CD4-positive, alpha-beta T cell treated with Interleukin-21 for 1 hour (primary cell): Measurements from ENCODE around the gene GSTA4.
"Not testable (repeated sequence)": the region's sequence is repeated elsewhere in the genome, so short reads cannot be mapped to it uniquely, and the experiment has no call there.

Source experiments
- DNase-seq: peaks from one replicate; pipeline ENCODE4 v3.0.0-alpha.2; 2020

GSTA4 gene

DNA sequence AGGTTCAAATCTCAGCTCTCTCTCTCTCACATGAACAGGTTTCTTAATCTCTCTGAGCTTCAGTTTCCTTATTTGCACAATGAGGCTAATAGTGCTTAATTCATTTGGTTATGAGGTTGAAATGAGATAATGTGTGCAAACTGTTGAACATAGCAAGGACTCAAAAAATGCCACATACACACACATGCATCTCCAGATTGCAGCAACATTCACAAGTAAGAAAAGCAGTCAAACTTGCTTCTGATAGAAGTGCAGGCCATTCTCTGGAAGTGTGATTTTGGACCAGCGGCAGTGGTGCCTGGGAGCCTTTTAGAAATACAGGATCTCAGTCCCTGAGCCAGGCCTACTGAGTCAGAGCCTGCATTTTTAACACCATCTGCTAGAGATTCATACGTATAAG is 25.7 kb downstream of the GSTA4 start:
- DNase-seq, result no peak

DNA sequence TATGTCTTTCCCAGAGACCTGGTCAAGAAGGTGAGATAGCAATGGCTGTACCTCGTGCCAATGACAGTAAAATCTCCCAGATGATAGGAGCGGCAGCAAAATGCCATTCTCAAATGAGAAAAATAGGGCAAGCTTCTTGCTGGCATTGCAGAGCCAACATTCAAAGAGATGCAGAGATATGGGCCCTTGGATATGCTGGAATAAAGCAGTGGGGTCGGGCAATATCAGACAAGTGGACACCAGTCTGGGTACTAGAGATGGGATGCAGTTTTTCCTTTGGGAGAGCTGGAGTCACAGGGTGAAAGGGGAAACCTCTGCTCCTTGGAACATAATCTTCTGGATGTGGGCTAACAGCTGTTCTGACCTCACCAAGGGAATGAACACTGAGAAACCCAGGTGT is 29.0 kb downstream of the GSTA4 start:
- DNase-seq, result no peak

DNA sequence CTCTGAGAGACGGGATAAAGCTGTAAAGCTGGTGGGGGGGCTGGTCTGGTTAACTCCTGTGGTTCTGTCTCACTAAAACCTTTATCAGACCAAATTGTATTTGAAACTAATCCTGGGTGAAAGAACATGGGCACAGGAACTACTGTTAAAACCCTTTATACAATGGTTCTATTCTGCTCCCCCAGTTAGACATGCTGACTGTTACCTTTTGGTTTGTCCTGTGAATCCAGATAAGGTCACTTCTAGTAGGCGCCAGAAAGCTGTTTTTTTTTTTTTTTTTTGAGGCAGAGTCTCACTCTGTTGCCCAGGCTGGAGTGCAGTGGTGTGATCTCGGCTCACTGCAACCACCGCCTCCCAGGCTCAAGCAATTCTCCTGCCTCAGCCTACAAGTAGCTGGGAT is 29.7 kb downstream of the GSTA4 start:
- no peak for DNase-seq

DNA sequence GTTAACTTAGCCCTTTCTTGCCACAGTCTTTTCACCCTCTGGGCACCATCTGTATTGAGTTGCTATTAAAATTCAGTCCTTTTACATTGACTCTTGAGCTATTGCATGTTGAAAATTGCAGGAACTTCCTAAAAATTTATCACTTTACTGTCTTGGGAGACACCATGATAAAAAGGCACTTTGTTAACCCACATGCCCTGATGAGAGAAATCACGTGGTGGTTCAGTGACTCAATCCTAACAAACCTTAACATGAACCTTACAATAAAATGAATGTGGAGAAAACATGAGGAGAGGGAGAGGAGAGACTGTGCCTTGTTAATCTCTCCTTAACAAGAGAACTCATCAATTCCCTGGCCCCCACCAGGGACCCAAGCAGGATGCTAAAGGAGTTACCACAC is 30.8 kb downstream of the GSTA4 start:
- no peak for DNase-seq

DNA sequence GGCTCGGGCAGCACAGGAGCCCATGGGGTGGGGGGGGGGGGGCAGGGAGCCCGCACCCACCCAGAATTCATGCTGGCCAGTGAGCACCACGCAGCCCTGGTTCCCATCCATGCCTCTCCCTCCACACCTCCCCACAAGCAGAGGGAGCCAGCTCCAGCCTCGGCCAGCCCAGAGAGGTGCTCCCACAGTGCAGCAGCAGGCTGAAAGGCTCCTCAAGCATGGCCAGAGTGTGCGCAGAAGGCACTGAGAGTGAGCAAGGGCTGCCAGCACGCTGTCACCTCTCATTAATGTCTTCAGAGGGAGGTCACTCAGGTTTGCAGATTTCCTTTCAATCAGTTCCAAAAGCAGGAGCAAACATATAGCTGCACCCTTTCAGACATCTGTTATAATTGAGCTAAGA is 32.4 kb downstream of the GSTA4 start:
- DNase-seq, result no peak

DNA sequence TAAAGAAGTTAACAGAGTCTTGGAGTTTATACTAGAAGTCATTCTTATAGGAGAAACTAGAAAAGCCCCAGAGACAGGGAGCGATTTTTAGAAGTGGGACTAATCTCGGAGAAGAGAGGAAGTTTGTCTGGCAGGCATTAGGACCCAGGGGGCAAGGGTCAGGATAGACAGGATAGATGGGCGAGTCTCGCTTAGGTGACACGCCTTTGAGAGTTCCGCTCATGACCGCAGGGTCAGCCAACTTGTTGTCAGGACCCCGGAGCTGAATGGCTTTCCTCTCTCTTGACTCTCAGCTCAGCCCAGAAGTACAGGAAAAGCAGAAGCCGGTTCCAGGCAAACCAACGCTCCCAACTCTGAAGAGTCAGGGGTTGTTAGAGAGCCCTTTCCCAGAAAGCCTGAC is 34.1 kb downstream of the GSTA4 start:
- not testable (repeated sequence) for DNase-seq

DNA sequence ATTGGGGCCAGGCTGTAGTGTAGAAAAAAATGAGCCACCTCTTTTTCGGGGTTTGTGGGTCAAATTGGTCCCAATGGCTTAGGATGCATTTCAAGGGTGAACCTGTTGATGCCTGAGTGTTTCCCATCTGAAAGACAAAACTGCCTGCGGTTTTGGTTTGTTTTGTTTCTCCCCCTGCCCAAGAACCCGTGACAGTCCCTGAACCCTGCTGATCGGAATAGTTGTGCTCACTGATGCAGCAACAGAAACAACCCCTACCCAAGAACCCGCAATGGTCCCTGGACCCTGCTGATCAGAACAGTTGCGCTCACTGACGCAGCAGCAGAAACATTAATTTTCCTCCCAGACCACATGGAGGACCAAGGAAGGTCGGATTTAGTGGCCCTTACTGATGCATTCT is 34.9 kb downstream of the GSTA4 start:
- not testable (repeated sequence) for DNase-seq

DNA sequence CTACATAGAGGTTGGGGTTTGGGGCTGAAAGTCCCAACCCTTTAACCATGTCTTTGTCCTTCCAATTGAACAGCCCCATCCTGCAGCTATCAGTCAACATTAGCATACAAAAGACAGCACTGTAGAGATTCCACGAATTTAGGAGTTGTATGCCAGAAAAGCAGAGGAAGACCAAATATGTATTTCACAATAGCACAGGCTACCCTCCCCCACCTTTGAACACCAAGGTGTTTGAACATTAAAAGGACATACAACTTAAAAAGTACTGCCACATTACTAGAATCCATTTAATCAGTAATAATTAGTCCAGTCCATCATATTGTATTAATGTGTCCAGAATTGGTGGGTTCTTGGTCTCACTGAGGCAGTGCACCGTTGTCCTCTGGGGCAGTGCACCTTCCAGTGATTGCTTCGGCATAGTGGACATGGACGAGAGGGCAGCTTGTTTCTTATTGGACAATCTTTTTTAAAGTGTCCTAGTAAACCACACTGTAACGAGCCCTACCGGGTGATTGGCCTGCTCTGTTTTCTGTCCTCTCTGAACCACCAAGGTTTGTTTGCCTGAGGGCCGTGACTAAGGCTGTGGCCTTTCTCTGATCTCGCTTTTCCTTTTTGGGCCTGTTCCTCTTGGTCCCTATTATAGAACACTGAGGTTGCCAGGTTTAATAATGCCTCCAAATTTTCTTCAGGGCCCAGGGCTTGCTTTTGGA is 36.4 kb downstream of the GSTA4 start:
- DNase-seq, result no peak

DNA sequence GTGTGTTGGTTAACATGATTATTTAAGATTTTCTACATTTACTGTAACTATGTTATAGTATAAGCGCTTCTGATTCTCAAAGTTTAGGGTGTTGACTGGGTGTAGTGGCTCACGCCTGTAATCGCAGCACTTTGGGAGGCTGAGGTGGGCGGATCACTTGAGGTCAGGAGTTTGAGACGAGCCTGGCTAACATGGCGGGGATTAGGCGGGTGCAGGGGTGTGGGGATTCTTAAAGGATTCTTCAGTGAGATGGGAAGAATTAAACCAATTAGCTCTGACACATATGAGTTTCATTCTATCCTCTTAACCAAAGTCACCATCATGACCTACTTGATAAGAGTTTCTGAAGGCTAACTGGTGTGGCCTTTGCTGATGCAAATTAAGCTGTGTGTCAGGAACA is 39.2 kb downstream of the GSTA4 start:
- DNase-seq, result no peak

DNA sequence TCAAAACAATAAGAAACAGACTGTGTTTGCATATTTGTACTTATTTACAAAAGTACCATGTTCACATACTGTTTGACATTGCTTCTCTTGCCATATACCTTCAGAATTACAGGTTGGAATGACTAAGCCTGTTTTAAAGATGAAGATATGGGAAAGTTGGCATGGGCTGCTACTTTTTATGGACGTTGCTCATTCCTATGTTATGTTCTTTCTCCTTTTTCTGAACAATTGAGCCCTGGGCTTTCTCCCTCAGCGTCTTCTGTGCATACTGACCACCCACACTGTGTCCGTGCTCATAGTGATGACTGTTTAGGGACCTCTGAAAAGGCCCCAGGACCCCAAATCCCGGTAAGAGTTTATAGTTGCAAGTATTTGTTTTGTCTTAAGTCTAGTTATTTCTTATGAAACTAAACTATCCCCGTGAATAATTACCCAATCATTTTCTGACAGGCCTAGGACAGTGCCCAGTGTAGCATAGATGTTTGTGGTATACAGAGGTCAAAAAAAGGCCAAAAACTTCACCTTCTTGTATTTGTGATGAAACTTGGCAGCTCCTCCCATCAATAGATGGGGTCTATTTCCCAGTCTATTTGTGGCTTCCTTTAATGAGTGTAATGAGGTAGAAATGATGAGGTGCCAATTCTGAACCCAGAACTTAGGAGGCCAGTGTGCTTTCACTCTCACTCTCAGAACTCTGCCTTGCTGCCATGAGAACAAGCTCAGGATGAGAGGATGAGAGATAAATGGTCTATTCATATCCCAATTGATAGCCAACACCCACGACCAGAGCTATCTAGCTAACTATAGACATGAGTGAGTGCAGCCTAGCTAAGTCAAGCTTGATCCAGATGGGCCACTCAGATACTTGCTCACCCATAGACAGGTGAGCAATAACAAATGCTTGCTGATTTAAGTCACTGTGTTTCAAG is 40.9 kb downstream of the GSTA4 start:
- no peak for DNase-seq

DNA sequence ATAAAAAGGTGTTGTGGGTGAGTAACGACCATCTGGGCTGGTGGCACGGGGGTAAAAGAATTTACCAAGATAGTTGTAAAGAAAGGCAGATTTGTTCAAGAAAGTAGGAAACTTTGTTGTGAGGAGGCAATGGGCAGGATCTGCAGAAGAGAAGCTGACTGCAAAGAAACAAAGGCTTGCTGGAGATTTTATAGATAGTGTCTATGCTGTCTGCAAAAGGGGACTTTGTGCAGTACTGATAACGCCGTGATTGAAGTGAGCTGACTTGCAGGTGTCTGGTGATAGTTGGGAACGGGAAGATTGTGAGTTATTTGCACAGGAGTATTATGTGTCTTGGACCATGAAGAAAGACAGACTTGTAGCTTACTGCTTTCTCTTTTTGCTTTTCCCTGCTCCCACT is 48.8 kb downstream of the GSTA4 start:
- no peak for DNase-seq

DNA sequence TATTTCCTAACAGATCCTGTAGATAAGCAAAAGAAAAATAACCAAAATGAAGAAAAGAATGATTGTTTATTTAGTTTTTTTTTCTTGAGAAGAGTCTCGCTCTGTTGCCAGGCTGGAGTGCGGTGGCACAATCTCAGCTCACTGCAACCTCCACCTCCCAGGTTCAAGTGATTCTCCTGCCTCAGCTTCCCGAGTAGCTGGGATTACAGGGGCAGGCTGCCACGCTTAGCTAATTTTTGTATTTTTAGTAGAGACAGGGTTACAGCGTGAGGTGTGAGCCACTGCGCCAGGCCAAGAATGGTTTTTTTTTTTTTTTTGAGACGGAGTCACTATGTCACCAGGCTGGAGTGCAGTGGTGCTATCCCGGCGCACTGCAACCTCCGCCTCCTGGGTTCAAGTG is 52.3 kb downstream of the GSTA4 start:
- DNase-seq, result not testable (repeated sequence)

DNA sequence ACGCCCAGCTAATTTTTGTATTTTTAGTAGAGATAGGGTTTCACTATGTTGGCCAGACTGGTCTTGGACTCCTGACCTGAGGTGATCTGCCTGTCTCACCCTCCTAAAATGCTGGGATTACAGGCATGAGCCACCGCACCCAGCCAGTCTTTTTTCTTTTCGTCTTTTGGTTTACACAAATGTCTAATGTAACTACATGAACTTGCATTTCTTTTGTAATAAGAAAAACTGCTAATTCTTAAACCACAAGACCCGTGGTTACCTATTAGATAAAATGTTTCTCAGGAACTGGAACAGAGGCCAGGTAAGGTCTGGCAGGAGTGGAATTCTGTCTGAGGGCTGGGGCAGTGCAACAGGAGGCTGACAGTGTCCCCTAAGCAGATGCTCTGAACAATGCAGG is 52.9 kb downstream of the GSTA4 start:
- DNase-seq, result no peak

DNA sequence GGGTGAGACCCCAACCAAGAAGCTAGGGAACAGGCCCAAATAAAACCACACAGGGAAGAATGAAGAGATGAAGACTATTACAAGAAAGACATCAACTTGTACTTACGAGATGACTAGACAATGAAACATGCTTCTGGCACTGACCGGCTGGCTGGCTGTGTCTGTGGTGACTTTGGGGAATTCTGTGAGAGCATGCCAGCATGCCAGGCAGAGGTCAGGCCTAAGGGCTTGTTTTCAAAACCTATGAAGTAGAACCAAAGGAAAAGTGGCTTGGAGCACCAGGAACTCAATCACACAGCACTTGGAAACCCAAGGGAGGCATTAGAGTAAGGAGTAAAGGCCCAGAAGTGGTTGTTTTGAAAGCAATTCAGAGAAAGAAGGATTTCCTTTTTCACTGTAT is 57.2 kb downstream of the GSTA4 start:
- DNase-seq, result no peak

DNA sequence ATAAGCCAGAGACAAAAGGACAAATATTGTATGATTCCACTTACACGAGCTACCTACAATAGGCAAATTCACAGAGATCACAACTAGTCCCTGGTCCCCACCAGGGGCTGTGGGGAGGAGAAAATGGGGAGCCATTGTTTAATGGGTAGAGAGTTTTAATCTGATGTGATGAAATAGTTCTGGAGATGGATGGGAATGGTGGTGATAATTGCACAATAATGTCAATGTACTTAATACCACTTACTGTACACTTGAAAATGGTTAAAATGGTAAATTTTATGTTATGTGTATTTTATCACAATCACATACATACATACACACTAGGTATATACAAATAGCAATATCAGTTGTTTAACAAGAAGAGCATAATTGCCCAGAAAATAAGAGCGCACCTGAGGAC is 61.3 kb downstream of the GSTA4 start:
- no peak for DNase-seq

DNA sequence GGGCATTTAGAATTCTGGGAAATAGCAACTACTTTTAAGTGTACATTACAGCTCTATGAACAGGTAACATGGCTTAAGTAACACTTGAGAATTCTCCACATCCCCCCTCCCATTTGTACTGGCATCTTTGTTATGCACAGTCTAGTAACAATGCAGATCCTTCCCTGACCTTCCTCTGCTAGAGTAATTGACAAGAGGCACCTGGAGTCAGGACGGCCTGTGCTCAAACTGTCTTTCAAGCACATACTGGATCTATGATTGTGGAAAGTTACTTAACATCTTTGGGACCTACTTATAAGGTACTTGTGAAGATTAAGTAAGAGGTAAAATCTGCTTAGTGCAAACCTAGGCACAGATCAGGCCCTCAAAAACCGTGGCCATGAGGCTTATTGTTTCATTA is 63.7 kb downstream of the GSTA4 start:
- DNase-seq, result no peak

DNA sequence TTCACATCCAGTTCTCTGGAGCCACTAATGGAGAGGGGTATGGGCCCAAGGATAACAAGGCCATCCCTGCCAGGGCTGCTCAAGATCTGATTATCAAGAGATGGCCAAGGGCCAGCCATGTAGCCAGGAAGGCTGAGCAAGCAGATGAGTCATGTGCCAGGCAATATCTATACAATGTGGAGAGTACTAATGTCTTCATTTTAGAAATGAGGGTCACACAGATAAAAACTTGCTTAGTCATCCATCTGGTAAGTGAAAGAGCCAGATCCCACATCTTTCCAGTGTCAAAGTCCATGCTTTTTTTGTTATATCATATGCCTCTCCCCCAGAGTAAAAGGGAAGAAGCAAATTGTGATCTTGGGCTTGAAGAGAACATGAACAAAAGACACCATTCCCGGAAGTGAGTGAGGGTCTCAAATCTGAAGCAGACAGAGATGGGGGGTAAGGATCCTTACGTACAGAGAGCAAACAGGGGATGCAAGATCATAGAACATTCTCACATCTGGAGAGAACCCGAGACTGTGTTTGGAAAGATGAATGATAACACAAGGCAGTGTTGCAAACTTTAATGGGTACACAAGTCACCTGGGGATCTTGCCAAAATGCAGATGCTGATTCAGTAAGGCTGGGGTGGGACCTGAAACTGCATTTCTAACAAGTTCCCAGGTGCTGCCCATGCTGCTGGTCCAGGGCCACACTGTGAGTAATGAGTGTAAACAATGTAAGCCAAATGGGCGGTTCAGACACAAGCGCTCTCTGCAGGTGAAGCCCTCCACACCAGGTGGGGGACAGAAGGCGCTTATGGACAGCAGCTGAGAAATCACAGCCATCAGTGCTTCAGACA is 65.5 kb downstream of the GSTA4 start:
- DNase-seq, result no peak
